C1 segment of cervical spinal cord (tissue), 14 donors: ENCODE measurements around the gene YARS1.
"Not testable (repeated sequence)": the region's sequence is repeated elsewhere in the genome, so short reads cannot be mapped to it uniquely, and the experiment has no call there.

Experiments
- DNase-seq, 14 donors: peaks; one replicate each; lab custom pipeline; 2025; lab: John Stamatoyannopoulos, UW

YARS1 gene

GRCh38 chr1:32817815-32818786, 943 bp upstream of the YARS1 start:
- DNase-seq, result peak in 13 of 14 donors; percentile 12 to 83 (median 71)

- DNase-seq, result peak in 3 of 14 donors; percentile 35 to 49 (median 42)
These were observed 441 bp downstream of the YARS1 start for GRCh38 chr1:32816676-32817158.

- DNase-seq, result no peak
These were observed 3.0 kb downstream of the YARS1 start for GRCh38 chr1:32813941-32814739.

GRCh38 chr1:32811917-32812316, 5.2 kb downstream of the YARS1 start:
- DNase-seq, result no peak

GRCh38 chr1:32811265-32811664, 5.9 kb downstream of the YARS1 start:
- DNase-seq, result no peak

GRCh38 chr1:32810358-32810757, 6.8 kb downstream of the YARS1 start:
- no peak for DNase-seq

GRCh38 chr1:32808580-32808979, 8.6 kb downstream of the YARS1 start:
- DNase-seq, result no peak

GRCh38 chr1:32806910-32807523, 10.1 kb downstream of the YARS1 start:
- no peak for DNase-seq

- DNase-seq, result no peak
These were observed 10.9 kb downstream of the YARS1 start for GRCh38 chr1:32806290-32806689.

GRCh38 chr1:32804460-32804859, 12.7 kb downstream of the YARS1 start:
- DNase-seq, result not testable (repeated sequence)

GRCh38 chr1:32801096-32801715, 16.0 kb downstream of the YARS1 start:
- DNase-seq, result no peak

- DNase-seq, result no peak
These were observed 18.3 kb downstream of the YARS1 start for GRCh38 chr1:32798679-32799416.

- DNase-seq, result no peak
These were observed 19.0 kb downstream of the YARS1 start for GRCh38 chr1:32798191-32798590.

- no peak for DNase-seq
These were observed 19.7 kb downstream of the YARS1 start for GRCh38 chr1:32797456-32797855.

- not testable (repeated sequence) for DNase-seq
These were observed 21.4 kb downstream of the YARS1 start for GRCh38 chr1:32795763-32796162.

- no peak for DNase-seq
These were observed 25.3 kb downstream of the YARS1 start for GRCh38 chr1:32791881-32792280.

GRCh38 chr1:32789356-32789755, 27.8 kb downstream of the YARS1 start:
- DNase-seq, result not testable (repeated sequence)

GRCh38 chr1:32786856-32787255, 30.3 kb downstream of the YARS1 start:
- DNase-seq, result no peak

GRCh38 chr1:32784817-32785216, 32.3 kb downstream of the YARS1 start:
- DNase-seq, result no peak

- no peak for DNase-seq
These were observed 33.3 kb downstream of the YARS1 start for GRCh38 chr1:32783851-32784250.

GRCh38 chr1:32782086-32782485, 35.1 kb downstream of the YARS1 start:
- peak in 2 of 14 donors; percentile 21 for DNase-seq
